Stimulated activated CD8-positive, alpha-beta memory T cell treated with anti-CD3 and anti-CD28 coated beads, Interleukin-4, amount 100 ng/mL, for 4 hours (primary cell): ENCODE data around the gene ABCB1.

Experiments
- DNase-seq, 2 donors: peaks; one replicate each; pipeline ENCODE4 v3.0.0-alpha.2; 2020; ENCODE audit warnings: low read depth in 2 of 2, low spot score in 1 of 2

ABCB1 gene

GRCh38 chr7:87517136-87517815 is 83.4 kb downstream of the ABCB1 start:
- DNase-seq = no peak

- DNase-seq = no peak
These were observed 86.8 kb downstream of the ABCB1 start for GRCh38 chr7:87513735-87514335.

GRCh38 chr7:87512906-87513305 is 87.8 kb downstream of the ABCB1 start:
- no peak for DNase-seq

- no peak for DNase-seq
These were observed 89.2 kb downstream of the ABCB1 start for GRCh38 chr7:87511510-87511909.

- no peak for DNase-seq
These were observed 90.2 kb downstream of the ABCB1 start for GRCh38 chr7:87510411-87510875.

GRCh38 chr7:87507446-87507845 is 93.2 kb downstream of the ABCB1 start:
- no peak for DNase-seq

GRCh38 chr7:87506246-87507180 is 94.2 kb downstream of the ABCB1 start:
- DNase-seq = no peak

GRCh38 chr7:87505557-87506245 is 95.0 kb downstream of the ABCB1 start:
- no peak for DNase-seq

GRCh38 chr7:87505122-87505521 is 95.6 kb downstream of the ABCB1 start:
- DNase-seq = no peak

GRCh38 chr7:87499494-87499893 is 101.2 kb downstream of the ABCB1 start:
- DNase-seq = no peak

GRCh38 chr7:87498893-87499292 is 101.8 kb downstream of the ABCB1 start:
- no peak for DNase-seq

GRCh38 chr7:87497482-87497881 is 103.2 kb downstream of the ABCB1 start:
- DNase-seq = no peak

GRCh38 chr7:87495366-87495765 is 105.3 kb downstream of the ABCB1 start:
- DNase-seq = no peak

- no peak for DNase-seq
These were observed 106.2 kb downstream of the ABCB1 start for GRCh38 chr7:87494454-87494853.

- no peak for DNase-seq
These were observed 117.6 kb downstream of the ABCB1 start for GRCh38 chr7:87483131-87483530.

- DNase-seq = no peak
These were observed 118.6 kb downstream of the ABCB1 start for GRCh38 chr7:87482115-87482514.

GRCh38 chr7:87480386-87480785 is 120.3 kb downstream of the ABCB1 start:
- DNase-seq = no peak

- DNase-seq = no peak
These were observed 120.7 kb downstream of the ABCB1 start for GRCh38 chr7:87479951-87480350.

- no peak for DNase-seq
These were observed 124.5 kb downstream of the ABCB1 start for GRCh38 chr7:87476179-87476557.

GRCh38 chr7:87475359-87476178 is 125.1 kb downstream of the ABCB1 start, which contains the start of gene ABCB4:
ABCB4 (minus strand) TSS chr7:87475680; CDS start chr7:87475465, 215 bp downstream.
- no peak for DNase-seq
